ENCODE results near the gene DTNB. TPM values are rescaled to one million over a fixed set of nuclear protein-coding genes. Genes with fewer than 3 reads are reported as not detected.

The DTNB gene
- total and polyA plus RNA-seq, 10 of the 15 experiments (the other 5 are each of a cell fraction or from before 2014, with no cell fraction given) = 4.5 to 30.6 (median 11.9) TPM

GRCh38 chr2:25606892-25607291, 66.5 kb downstream of the DTNB start:
- no peaks in the 10 kb centered on the region for H3K9me3 ChIP-seq (replicated peaks; ENCODE audit: control insufficient read depth, insufficient read depth, low read length)
- FAIRE-seq = peak; percentile 35
- BruUV-seq (replicated peaks) = no TSS peak
- H2AFZ ChIP-seq (ENCODE audit: control insufficient read depth, low read depth, low read length) = no peak overlapping the region
- no peak overlapping the region for H3K4me3 ChIP-seq
- no peaks in the 10 kb centered on the region for H4K20me1 ChIP-seq (ENCODE audit: control insufficient read depth, insufficient read depth)
- no peak for DNase-seq (ENCODE audit: low read depth, low spot score)
- H3K27ac ChIP-seq (ENCODE audit: control insufficient read depth, insufficient read depth) = no peak overlapping the region
- H3K79me2 ChIP-seq (ENCODE audit: control insufficient read depth, insufficient read depth, low read length) = no peaks in the 10 kb centered on the region
- no peaks in the 10 kb centered on the region for H3K36me3 ChIP-seq (ENCODE audit: control insufficient read depth in 2 of 2, insufficient read depth in 2 of 2, low read length in 1 of 2)
- RAD21 ChIA-PET (ENCODE audit: unreplicated experiment) = interaction anchor here (0.7 to 4.5 kb wide), 33 partner anchors 8 to 441 kb away, joined by 3 to 59 read pairs (median 4); no protein-coding TSS in a partner anchor
- POLR2A ChIA-PET = interaction anchor here (0.6 to 1.1 kb wide), 4 partner anchors 22 to 100 kb away, joined by 3 to 4 read pairs (median 4); no protein-coding TSS in a partner anchor
- no peak overlapping the region for H3K9ac ChIP-seq (ENCODE audit: control insufficient read depth, insufficient read depth, low read length)
- no peak overlapping the region for H3K4me2 ChIP-seq (ENCODE audit: control insufficient read depth, insufficient read depth)
- 3% methylated on average over 1 of the region's 1 CpG for WGBS (ENCODE audit: insufficient coverage, insufficient replicate concordance, low lambda C conversion rate, missing lambda C conversion rate)
- ATAC-seq = 0 out of 3 replicates have a peak, but pooled peaks have one; percentile 29
- H3K27me3 ChIP-seq (replicated peaks in 1 of 2; ENCODE audit: control insufficient read depth in 2 of 2, insufficient read depth in 2 of 2, low read length in 1 of 2) = no peaks in the 10 kb centered on the region
- CTCF ChIA-PET = interaction anchor here (0.5 to 5.9 kb wide), 73 partner anchors 9 to 631 kb away, joined by 3 to 162 read pairs (median 5); partner anchors contain the start of genes ASXL2, DTNB and POMC
- peaks cover 8% of the 10 kb centered on the region for H3K4me1 ChIP-seq (ENCODE audit: control insufficient read depth, insufficient read depth, low read length)
- in situ Hi-C loops (cut with MboI) (no loop called here), intact Hi-C loops (cut with micrococcal nuclease; ENCODE audit: unreplicated experiment) (loop anchor here (1.0 to 10.0 kb wide), 3 partner anchors 58 to 188 kb away; no protein-coding TSS in a partner anchor)
- SMC1A ChIA-PET (ENCODE audit: uncharacterized antibody, unreplicated experiment) = interaction anchor here (0.6 to 4.2 kb wide), 37 partner anchors 9 to 442 kb away, joined by 3 to 72 read pairs (median 4); no protein-coding TSS in a partner anchor
- TF ChIP-seq HCFC1 (IDR thresholded peaks at IDR 0.05; ENCODE audit: low read length) (no peak), SP1 (IDR thresholded peaks at IDR 0.05; ENCODE audit: low read depth, low read length) (no peak), FOS (IDR thresholded peaks at IDR 0.05; ENCODE audit: borderline replicate concordance, extremely low read depth, insufficient read length) (no peak), NFYB (IDR thresholded peaks at IDR 0.05; ENCODE audit: insufficient read depth, low read depth, low read length) (no peak), FOXK2 (IDR thresholded peaks at IDR 0.05) (no peak), NRF1 (conservative IDR thresholded peaks at IDR 0.05; ENCODE audit: low read depth, low read length) (no peak), PKNOX1 (IDR thresholded peaks at IDR 0.05) (peak; percentile 90), SIX5 (IDR thresholded peaks at IDR 0.05; ENCODE audit: low read depth, low read length, severe bottlenecking) (no peak), E2F8 (IDR thresholded peaks at IDR 0.05; ENCODE audit: low read depth, partially characterized antibody) (no peak), E4F1 (IDR thresholded peaks at IDR 0.05; ENCODE audit: borderline replicate concordance, partially characterized antibody) (no peak), ZNF384 (IDR thresholded peaks at IDR 0.05; ENCODE audit: borderline replicate concordance, low read depth, low read length) (peak; percentile 55; the same call in 1 of the 2 replicates), RAD21 (IDR thresholded peaks at IDR 0.05; ENCODE audit: insufficient read depth, low read depth, low read length) (peak; percentile 83), BACH1 (IDR thresholded peaks at IDR 0.05; ENCODE audit: borderline replicate concordance) (no peak), CHD1 (IDR thresholded peaks at IDR 0.05; ENCODE audit: low read depth, low read length) (no peak), CHD4 (IDR thresholded peaks at IDR 0.05) (no peak), SREBF1 (IDR thresholded peaks at IDR 0.05; ENCODE audit: low read length) (no peak), SMC3 (IDR thresholded peaks at IDR 0.05; ENCODE audit: borderline replicate concordance, low read length) (peak; percentile 52; the same call in 1 of the 2 replicates)

Data from GM12878 (cell line).